Measurements from ENCODE around the gene UQCC3.

- TF ChIP-seq CTCF (IDR thresholded peaks at IDR 0.05) (no peak), POLR2A (IDR thresholded peaks at IDR 0.05) (no peak)
Measured at GRCh38 chr11:62689421-62690183, 18.1 kb downstream of the UQCC3 start, which contains the start of gene LRRN4CL.

Data from Peyer's patch (tissue), 4 donors.